Measurements from ENCODE around the gene CENPT.
"Not testable (repeated sequence)": the region's sequence is repeated elsewhere in the genome, so short reads cannot be mapped to it uniquely, and the experiment has no call there.

CENPT gene

GRCh38 chr16:67869653-67870052 is 22.2 kb upstream of the CENPT start:
- peaks cover 16% of the 10 kb centered on the region for H3K4me1 Mint-ChIP-seq (ENCODE audit: low read depth)

GRCh38 chr16:67868290-67868689 is 20.8 kb upstream of the CENPT start:
- no peaks in the 10 kb centered on the region for H3K9me3 Mint-ChIP-seq
- DNase-seq (ENCODE audit: low spot score): no peak
- peaks cover 5% of the 10 kb centered on the region for H3K4me1 Mint-ChIP-seq (ENCODE audit: low read depth)
- no peak overlapping the region for H3K27ac Mint-ChIP-seq
- peaks cover 17% of the 10 kb centered on the region for H3K36me3 Mint-ChIP-seq (ENCODE audit: low read depth)
- no peak overlapping the region for H3K4me3 Mint-ChIP-seq
- H3K27me3 Mint-ChIP-seq (ENCODE audit: low read depth): no peaks in the 10 kb centered on the region

More at GRCh38 chr16:67869653-67870052, 22.2 kb upstream of the CENPT start:
- H3K9me3 Mint-ChIP-seq: no peaks in the 10 kb centered on the region
- H3K36me3 Mint-ChIP-seq (ENCODE audit: low read depth): peaks cover 22% of the 10 kb centered on the region
- no peak overlapping the region for H3K4me3 Mint-ChIP-seq
- no peaks in the 10 kb centered on the region for H3K27me3 Mint-ChIP-seq (ENCODE audit: low read depth)
- no peak overlapping the region for H3K27ac Mint-ChIP-seq
- DNase-seq (ENCODE audit: low spot score): no peak

- no peaks in the 10 kb centered on the region for H3K9me3 Mint-ChIP-seq
- H3K27me3 Mint-ChIP-seq (ENCODE audit: low read depth): no peaks in the 10 kb centered on the region
- no peak overlapping the region for H3K4me3 Mint-ChIP-seq
- H3K4me1 Mint-ChIP-seq (ENCODE audit: low read depth): no peaks in the 10 kb centered on the region
- H3K36me3 Mint-ChIP-seq (ENCODE audit: low read depth): peaks cover 10% of the 10 kb centered on the region
- DNase-seq (ENCODE audit: low spot score): no peak
- H3K27ac Mint-ChIP-seq: no peak overlapping the region
Measured at GRCh38 chr16:67865318-67865717, 17.8 kb upstream of the CENPT start.

GRCh38 chr16:67864594-67864993 is 17.1 kb upstream of the CENPT start:
- peaks cover 7% of the 10 kb centered on the region for H3K36me3 Mint-ChIP-seq (ENCODE audit: low read depth)
- H3K27me3 Mint-ChIP-seq (ENCODE audit: low read depth): no peaks in the 10 kb centered on the region
- no peaks in the 10 kb centered on the region for H3K4me1 Mint-ChIP-seq (ENCODE audit: low read depth)
- no peak for DNase-seq (ENCODE audit: low spot score)
- no peak overlapping the region for H3K27ac Mint-ChIP-seq
- H3K4me3 Mint-ChIP-seq: no peak overlapping the region
- no peaks in the 10 kb centered on the region for H3K9me3 Mint-ChIP-seq

GRCh38 chr16:67864044-67864443 is 16.6 kb upstream of the CENPT start:
- not testable (repeated sequence) for H3K36me3 Mint-ChIP-seq (ENCODE audit: low read depth); H3K4me1 Mint-ChIP-seq (ENCODE audit: low read depth); H3K9me3 Mint-ChIP-seq; H3K4me3 Mint-ChIP-seq; H3K27ac Mint-ChIP-seq; H3K27me3 Mint-ChIP-seq (ENCODE audit: low read depth); DNase-seq (ENCODE audit: low spot score)

GRCh38 chr16:67862623-67863583 is 15.4 kb upstream of the CENPT start:
- Mint-ChIP-seq H3K36me3 (ENCODE audit: low read depth) (peaks cover 5% of the 10 kb centered on the region), H3K27me3 (ENCODE audit: low read depth) (no peaks in the 10 kb centered on the region), H3K27ac (no peak overlapping the region), H3K4me1 (ENCODE audit: low read depth) (peaks cover 3% of the 10 kb centered on the region), H3K4me3 (no peak overlapping the region), H3K9me3 (no peaks in the 10 kb centered on the region)
- no peak for DNase-seq (ENCODE audit: low spot score)

- no peak for DNase-seq (ENCODE audit: low spot score)
- Mint-ChIP-seq H3K27me3 (ENCODE audit: low read depth) (no peaks in the 10 kb centered on the region), H3K36me3 (ENCODE audit: low read depth) (peaks cover 5% of the 10 kb centered on the region), H3K4me1 (ENCODE audit: low read depth) (peaks cover 6% of the 10 kb centered on the region), H3K9me3 (no peaks in the 10 kb centered on the region), H3K27ac (no peak overlapping the region), H3K4me3 (no peak overlapping the region)
Measured at GRCh38 chr16:67861877-67862276, 14.4 kb upstream of the CENPT start.

GRCh38 chr16:67860589-67861398 is 13.3 kb upstream of the CENPT start:
- no peak for DNase-seq (ENCODE audit: low spot score)
- Mint-ChIP-seq H3K9me3 (no peaks in the 10 kb centered on the region), H3K27ac (no peak overlapping the region), H3K4me1 (ENCODE audit: low read depth) (peaks cover 7% of the 10 kb centered on the region), H3K4me3 (no peak overlapping the region), H3K36me3 (ENCODE audit: low read depth) (peaks cover 5% of the 10 kb centered on the region), H3K27me3 (ENCODE audit: low read depth) (no peaks in the 10 kb centered on the region)

- Mint-ChIP-seq H3K4me1 (ENCODE audit: low read depth) (peaks cover 10% of the 10 kb centered on the region), H3K9me3 (no peaks in the 10 kb centered on the region), H3K27ac (peak overlapping the region; percentile 58), H3K4me3 (no peak overlapping the region), H3K27me3 (ENCODE audit: low read depth) (no peaks in the 10 kb centered on the region), H3K36me3 (ENCODE audit: low read depth) (peaks cover 2% of the 10 kb centered on the region)
- DNase-seq (ENCODE audit: low spot score): no peak
Measured at GRCh38 chr16:67858500-67858899, 11.0 kb upstream of the CENPT start.

- no peak overlapping the region for H3K27ac Mint-ChIP-seq
- no peaks in the 10 kb centered on the region for H3K9me3 Mint-ChIP-seq
- peaks cover 10% of the 10 kb centered on the region for H3K4me1 Mint-ChIP-seq (ENCODE audit: low read depth)
- peaks cover 2% of the 10 kb centered on the region for H3K36me3 Mint-ChIP-seq (ENCODE audit: low read depth)
- H3K4me3 Mint-ChIP-seq: no peak overlapping the region
- DNase-seq (ENCODE audit: low spot score): no peak
- H3K27me3 Mint-ChIP-seq (ENCODE audit: low read depth): no peaks in the 10 kb centered on the region
Measured at GRCh38 chr16:67857547-67858233, 10.2 kb upstream of the CENPT start.

- Mint-ChIP-seq H3K27ac (peak overlapping the region; percentile 21), H3K9me3 (no peaks in the 10 kb centered on the region), H3K27me3 (ENCODE audit: low read depth) (no peaks in the 10 kb centered on the region), H3K4me3 (no peak overlapping the region), H3K36me3 (ENCODE audit: low read depth) (peaks cover 2% of the 10 kb centered on the region), H3K4me1 (ENCODE audit: low read depth) (peaks cover 10% of the 10 kb centered on the region)
- no peak for DNase-seq (ENCODE audit: low spot score)
Measured at GRCh38 chr16:67856927-67857546, 9.5 kb upstream of the CENPT start.

- Mint-ChIP-seq H3K27me3 (ENCODE audit: low read depth) (no peaks in the 10 kb centered on the region), H3K36me3 (ENCODE audit: low read depth) (no peaks in the 10 kb centered on the region), H3K4me1 (ENCODE audit: low read depth) (peaks cover 10% of the 10 kb centered on the region), H3K4me3 (no peak overlapping the region), H3K27ac (no peak overlapping the region), H3K9me3 (no peaks in the 10 kb centered on the region)
- no peak for DNase-seq (ENCODE audit: low spot score)
Measured at GRCh38 chr16:67855789-67856188, 8.3 kb upstream of the CENPT start.

GRCh38 chr16:67853670-67854069 is 6.2 kb upstream of the CENPT start:
- H3K27ac Mint-ChIP-seq: no peak overlapping the region
- no peak overlapping the region for H3K4me3 Mint-ChIP-seq
- no peaks in the 10 kb centered on the region for H3K9me3 Mint-ChIP-seq
- H3K4me1 Mint-ChIP-seq (ENCODE audit: low read depth): peaks cover 17% of the 10 kb centered on the region
- H3K27me3 Mint-ChIP-seq (ENCODE audit: low read depth): no peaks in the 10 kb centered on the region
- DNase-seq (ENCODE audit: low spot score): no peak
- H3K36me3 Mint-ChIP-seq (ENCODE audit: low read depth): peaks cover 3% of the 10 kb centered on the region
